WTC11 (cell line): ENCODE results near the gene APOA4. TPM values are rescaled to one million over a fixed set of nuclear protein-coding genes. Genes with fewer than 3 reads are reported as not detected.

Source experiments
- ATAC-seq: fragments of 200-7000 bp; cut with Tn5 transposase; 2 replicates; pipeline ENCODE4 v1.10.0; 2021; ENCODE audit warnings: mild to moderate bottlenecking, moderate library complexity
- CTCF ChIA-PET: fragments of 300-600 bp; sonication (Branson Sonifier 250); formaldehyde crosslinking; loops from one replicate; lab custom pipeline; 2021; ENCODE audit warnings: antibody characterized with exemption; lab: Charles Lee
- POLR2A ChIA-PET: fragments of 350-600 bp; sonication (Branson Sonifier 250); formaldehyde crosslinking; loops from one replicate; lab custom pipeline; 2021; ENCODE audit warnings: antibody characterized with exemption; lab: Charles Lee
- DNase-seq: peaks from one replicate; pipeline ENCODE4 v3.0.0; 2021; ENCODE audit warnings: low spot score
- H3K27ac Mint-ChIP-seq: 2 replicates; pipeline ENCODE4 v1.8.0; 2021; ENCODE audit warnings: mixed read lengths
- H3K27me3 Mint-ChIP-seq: 2 replicates; pipeline ENCODE4 v1.8.0; 2021; ENCODE audit warnings: low read depth, mild to moderate bottlenecking, moderate library complexity, mixed read lengths
- H3K36me3 Mint-ChIP-seq: 2 replicates; pipeline ENCODE4 v1.8.0; 2021; ENCODE audit warnings: mixed read lengths
- H3K4me1 Mint-ChIP-seq: 2 replicates; pipeline ENCODE4 v1.8.0; 2022; ENCODE audit warnings: mixed read lengths
- H3K4me3 Mint-ChIP-seq: 2 replicates; pipeline ENCODE4 v1.8.0; 2021; ENCODE audit warnings: mild to moderate bottlenecking, moderate library complexity, mixed read lengths
- H3K9me3 Mint-ChIP-seq: 2 replicates; pipeline ENCODE4 v1.8.0; 2021; ENCODE audit warnings: mixed read lengths
- CREB1 ChIP-seq: sonication (generic); formaldehyde crosslinking; IDR thresholded peaks from 2 replicates; pipeline ENCODE4 v1.8.0; 2023; ENCODE audit warnings: mild to moderate bottlenecking, missing genetic modification reagents
- ELF4 ChIP-seq: sonication (generic); formaldehyde crosslinking; IDR thresholded peaks from 2 replicates; pipeline ENCODE4 v1.8.1; 2022; ENCODE audit warnings: low read depth, mild to moderate bottlenecking, moderate library complexity, missing genetic modification reagents
- ESRRA ChIP-seq: sonication (generic); formaldehyde crosslinking; IDR thresholded peaks from 2 replicates; pipeline ENCODE4 v1.8.1; 2022; ENCODE audit warnings: mild to moderate bottlenecking, missing genetic modification reagents, borderline replicate concordance
- FOXJ3 ChIP-seq: sonication (generic); formaldehyde crosslinking; IDR thresholded peaks from 2 replicates; pipeline ENCODE4 v1.9.0; 2021; ENCODE audit warnings: missing genetic modification reagents, mild to moderate bottlenecking, borderline replicate concordance
- HMGA2 ChIP-seq: fragments of 250-450 bp; sonication (Bioruptor Pico); IDR thresholded peaks from 2 replicates; pipeline ENCODE4 v1.4.0; 2021; ENCODE audit warnings: mild to moderate bottlenecking, moderate library complexity
- JAZF1 ChIP-seq: fragments of 250-450 bp; sonication (Bioruptor Pico); IDR thresholded peaks from 2 replicates; pipeline ENCODE4 v1.9.0; 2021; ENCODE audit warnings: moderate library complexity, mild to moderate bottlenecking, inconsistent platforms
- MXD4 ChIP-seq: fragments of 250-450 bp; sonication (Bioruptor Pico); IDR thresholded peaks from 2 replicates; pipeline ENCODE4 v1.8.0; 2021; ENCODE audit warnings: mild to moderate bottlenecking, moderate library complexity, borderline replicate concordance
- MYBL2 ChIP-seq: sonication (generic); formaldehyde crosslinking; IDR thresholded peaks from 2 replicates; pipeline ENCODE4 v1.8.1; 2023; ENCODE audit warnings: mild to moderate bottlenecking, moderate library complexity, missing genetic modification reagents
- NFE2L1 ChIP-seq: sonication (generic); formaldehyde crosslinking; IDR thresholded peaks from 2 replicates; pipeline ENCODE4 v1.8.1; 2023; ENCODE audit warnings: missing genetic modification reagents
- NR2C2 ChIP-seq: sonication (generic); formaldehyde crosslinking; IDR thresholded peaks from 2 replicates; pipeline ENCODE4 v1.8.0; 2022; ENCODE audit warnings: mild to moderate bottlenecking, missing genetic modification reagents
- NR3C1 ChIP-seq: sonication (generic); formaldehyde crosslinking; conservative IDR thresholded peaks from 2 replicates; pipeline ENCODE4 v1.8.1; 2023; ENCODE audit warnings: low read depth, mild to moderate bottlenecking, missing genetic modification reagents
- PRRX2 ChIP-seq: fragments of 250-450 bp; sonication (Bioruptor Pico); IDR thresholded peaks from 2 replicates; pipeline ENCODE4 v1.8.0; 2021; ENCODE audit warnings: mild to moderate bottlenecking
- RELA ChIP-seq: sonication (generic); formaldehyde crosslinking; IDR thresholded peaks from 2 replicates; pipeline ENCODE4 v1.8.1; 2022; ENCODE audit warnings: missing genetic modification reagents, mild to moderate bottlenecking, borderline replicate concordance
- SOX15 ChIP-seq: fragments of 250-450 bp; sonication (Bioruptor Pico); IDR thresholded peaks from 2 replicates; pipeline ENCODE4 v1.9.0; 2021; ENCODE audit warnings: mild to moderate bottlenecking
- TEAD1 ChIP-seq: sonication (generic); formaldehyde crosslinking; IDR thresholded peaks from 2 replicates; pipeline ENCODE4 v1.8.0; 2022; ENCODE audit warnings: mild to moderate bottlenecking, missing genetic modification reagents
- TP53 ChIP-seq: sonication (generic); formaldehyde crosslinking; IDR thresholded peaks from 2 replicates; pipeline ENCODE4 v1.8.1; 2023; ENCODE audit warnings: mild to moderate bottlenecking, missing genetic modification reagents
- USF1 ChIP-seq: sonication (generic); formaldehyde crosslinking; IDR thresholded peaks from 2 replicates; pipeline ENCODE4 v1.8.0; 2022; ENCODE audit warnings: mild to moderate bottlenecking, missing genetic modification reagents
- USF2 ChIP-seq: sonication (generic); formaldehyde crosslinking; IDR thresholded peaks from 2 replicates; pipeline ENCODE4 v1.8.1; 2023; ENCODE audit warnings: mild to moderate bottlenecking, missing genetic modification reagents, moderate library complexity
- ZBTB21 ChIP-seq: sonication (generic); formaldehyde crosslinking; IDR thresholded peaks from 2 replicates; pipeline ENCODE4 v1.8.1; 2023; ENCODE audit warnings: mild to moderate bottlenecking, missing genetic modification reagents, borderline replicate concordance
- ZNF138 ChIP-seq: sonication (generic); formaldehyde crosslinking; conservative IDR thresholded peaks from 2 replicates; pipeline ENCODE4 v1.8.1; 2022; ENCODE audit warnings: mild to moderate bottlenecking, moderate library complexity, missing genetic modification reagents
- ZNF232 ChIP-seq: sonication (generic); formaldehyde crosslinking; IDR thresholded peaks from 2 replicates; pipeline ENCODE4 v1.8.0; 2022; ENCODE audit warnings: mild to moderate bottlenecking, missing genetic modification reagents
- ZNF416 ChIP-seq: fragments of 250-450 bp; sonication (Bioruptor Pico); IDR thresholded peaks from 2 replicates; pipeline ENCODE4 v1.9.0; 2021; ENCODE audit warnings: mild to moderate bottlenecking, inconsistent platforms
- ZNF423 ChIP-seq: fragments of 250-450 bp; sonication (Bioruptor Pico); IDR thresholded peaks from 2 replicates; pipeline ENCODE4 v2.1.2; 2022; ENCODE audit warnings: mild to moderate bottlenecking, moderate library complexity
- total RNA-seq: library from RNA; stranded (reverse); gene quantifications from 3 replicates; pipeline ENCODE4 v1.2.3, GENCODE V29; 2021
- TF ChIP-seq, protein P1 (sequence below): sonication (generic); formaldehyde crosslinking; IDR thresholded peaks from 2 replicates; pipeline ENCODE4 v1.8.1; 2023; ENCODE audit warnings: mild to moderate bottlenecking, missing genetic modification reagents, borderline replicate concordance
- TF ChIP-seq, protein P2 (sequence below): sonication (generic); formaldehyde crosslinking; IDR thresholded peaks from 2 replicates; pipeline ENCODE4 v1.8.1; 2022; ENCODE audit warnings: low read depth, missing genetic modification reagents, borderline replicate concordance
- TF ChIP-seq, protein P3 (sequence below): fragments of 250-450 bp; sonication (Bioruptor Pico); IDR thresholded peaks from 2 replicates; pipeline ENCODE4 v1.9.0; 2021; ENCODE audit warnings: mild to moderate bottlenecking
- TF ChIP-seq, protein P4 (sequence below): sonication (generic); formaldehyde crosslinking; conservative IDR thresholded peaks from 2 replicates; pipeline ENCODE4 v1.8.1; 2022; ENCODE audit warnings: mild to moderate bottlenecking, missing genetic modification reagents

The APOA4 gene
- total RNA-seq, 1 experiment from 2014 or later, result not detected

DNA sequence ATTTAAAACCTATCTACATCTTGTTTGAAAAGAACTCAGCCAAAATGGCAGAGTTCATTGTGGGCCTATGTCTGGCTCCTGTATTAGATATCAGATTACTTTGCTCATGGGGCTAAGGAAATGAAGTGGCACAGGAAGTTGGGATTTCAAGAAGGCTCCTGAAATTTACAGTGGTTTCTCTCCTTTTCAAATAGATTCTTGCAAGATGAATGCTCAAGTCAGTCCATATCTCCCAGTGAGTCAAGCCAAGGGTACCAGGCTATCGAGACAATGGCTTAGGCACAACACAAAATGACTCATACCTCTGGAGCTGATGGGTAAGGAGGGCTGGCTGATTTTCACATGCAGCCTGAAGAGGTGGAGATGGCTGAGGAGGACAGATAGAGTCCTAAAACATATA is 38.4 kb upstream of the APOA4 start:
- H3K4me1 Mint-ChIP-seq, result no peaks in the 10 kb centered on the region
- no peak for DNase-seq
- ATAC-seq, result no peak
- no peak overlapping the region for H3K4me3 Mint-ChIP-seq
- no peaks in the 10 kb centered on the region for H3K27me3 Mint-ChIP-seq
- no peak overlapping the region; the same call in 1 of the 2 replicates for H3K27ac Mint-ChIP-seq
- H3K36me3 Mint-ChIP-seq, result peaks cover 41% of the 10 kb centered on the region
- ChIA-PET POLR2A (no interaction called here), CTCF (no interaction called here)
- no peaks in the 10 kb centered on the region for H3K9me3 Mint-ChIP-seq
- TF ChIP-seq NR2C2 (no peak), ZNF416 (CRISPR knock-in tag) (no peak), ZNF232 (CRISPR knock-in tag) (no peak), ZNF138 (CRISPR knock-in tag) (no peak), MXD4 (no peak), USF1 (CRISPR knock-in tag) (no peak), USF2 (CRISPR knock-in tag) (no peak), CREB1 (CRISPR knock-in tag) (no peak), FOXJ3 (CRISPR knock-in tag) (no peak), TEAD1 (CRISPR knock-in tag) (no peak), ZNF423 (CRISPR knock-in tag) (no peak)
- TF ChIP-seq, protein P1, sequence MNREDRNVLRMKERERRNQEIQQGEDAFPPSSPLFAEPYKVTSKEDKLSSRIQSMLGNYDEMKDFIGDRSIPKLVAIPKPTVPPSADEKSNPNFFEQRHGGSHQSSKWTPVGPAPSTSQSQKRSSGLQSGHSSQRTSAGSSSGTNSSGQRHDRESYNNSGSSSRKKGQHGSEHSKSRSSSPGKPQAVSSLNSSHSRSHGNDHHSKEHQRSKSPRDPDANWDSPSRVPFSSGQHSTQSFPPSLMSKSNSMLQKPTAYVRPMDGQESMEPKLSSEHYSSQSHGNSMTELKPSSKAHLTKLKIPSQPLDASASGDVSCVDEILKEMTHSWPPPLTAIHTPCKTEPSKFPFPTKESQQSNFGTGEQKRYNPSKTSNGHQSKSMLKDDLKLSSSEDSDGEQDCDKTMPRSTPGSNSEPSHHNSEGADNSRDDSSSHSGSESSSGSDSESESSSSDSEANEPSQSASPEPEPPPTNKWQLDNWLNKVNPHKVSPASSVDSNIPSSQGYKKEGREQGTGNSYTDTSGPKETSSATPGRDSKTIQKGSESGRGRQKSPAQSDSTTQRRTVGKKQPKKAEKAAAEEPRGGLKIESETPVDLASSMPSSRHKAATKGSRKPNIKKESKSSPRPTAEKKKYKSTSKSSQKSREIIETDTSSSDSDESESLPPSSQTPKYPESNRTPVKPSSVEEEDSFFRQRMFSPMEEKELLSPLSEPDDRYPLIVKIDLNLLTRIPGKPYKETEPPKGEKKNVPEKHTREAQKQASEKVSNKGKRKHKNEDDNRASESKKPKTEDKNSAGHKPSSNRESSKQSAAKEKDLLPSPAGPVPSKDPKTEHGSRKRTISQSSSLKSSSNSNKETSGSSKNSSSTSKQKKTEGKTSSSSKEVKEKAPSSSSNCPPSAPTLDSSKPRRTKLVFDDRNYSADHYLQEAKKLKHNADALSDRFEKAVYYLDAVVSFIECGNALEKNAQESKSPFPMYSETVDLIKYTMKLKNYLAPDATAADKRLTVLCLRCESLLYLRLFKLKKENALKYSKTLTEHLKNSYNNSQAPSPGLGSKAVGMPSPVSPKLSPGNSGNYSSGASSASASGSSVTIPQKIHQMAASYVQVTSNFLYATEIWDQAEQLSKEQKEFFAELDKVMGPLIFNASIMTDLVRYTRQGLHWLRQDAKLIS (CRISPR knock-in tag), result no peak
- TF ChIP-seq, protein P2, sequence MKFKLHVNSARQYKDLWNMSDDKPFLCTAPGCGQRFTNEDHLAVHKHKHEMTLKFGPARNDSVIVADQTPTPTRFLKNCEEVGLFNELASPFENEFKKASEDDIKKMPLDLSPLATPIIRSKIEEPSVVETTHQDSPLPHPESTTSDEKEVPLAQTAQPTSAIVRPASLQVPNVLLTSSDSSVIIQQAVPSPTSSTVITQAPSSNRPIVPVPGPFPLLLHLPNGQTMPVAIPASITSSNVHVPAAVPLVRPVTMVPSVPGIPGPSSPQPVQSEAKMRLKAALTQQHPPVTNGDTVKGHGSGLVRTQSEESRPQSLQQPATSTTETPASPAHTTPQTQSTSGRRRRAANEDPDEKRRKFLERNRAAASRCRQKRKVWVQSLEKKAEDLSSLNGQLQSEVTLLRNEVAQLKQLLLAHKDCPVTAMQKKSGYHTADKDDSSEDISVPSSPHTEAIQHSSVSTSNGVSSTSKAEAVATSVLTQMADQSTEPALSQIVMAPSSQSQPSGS (CRISPR knock-in tag), result no peak
- TF ChIP-seq, protein P3, sequence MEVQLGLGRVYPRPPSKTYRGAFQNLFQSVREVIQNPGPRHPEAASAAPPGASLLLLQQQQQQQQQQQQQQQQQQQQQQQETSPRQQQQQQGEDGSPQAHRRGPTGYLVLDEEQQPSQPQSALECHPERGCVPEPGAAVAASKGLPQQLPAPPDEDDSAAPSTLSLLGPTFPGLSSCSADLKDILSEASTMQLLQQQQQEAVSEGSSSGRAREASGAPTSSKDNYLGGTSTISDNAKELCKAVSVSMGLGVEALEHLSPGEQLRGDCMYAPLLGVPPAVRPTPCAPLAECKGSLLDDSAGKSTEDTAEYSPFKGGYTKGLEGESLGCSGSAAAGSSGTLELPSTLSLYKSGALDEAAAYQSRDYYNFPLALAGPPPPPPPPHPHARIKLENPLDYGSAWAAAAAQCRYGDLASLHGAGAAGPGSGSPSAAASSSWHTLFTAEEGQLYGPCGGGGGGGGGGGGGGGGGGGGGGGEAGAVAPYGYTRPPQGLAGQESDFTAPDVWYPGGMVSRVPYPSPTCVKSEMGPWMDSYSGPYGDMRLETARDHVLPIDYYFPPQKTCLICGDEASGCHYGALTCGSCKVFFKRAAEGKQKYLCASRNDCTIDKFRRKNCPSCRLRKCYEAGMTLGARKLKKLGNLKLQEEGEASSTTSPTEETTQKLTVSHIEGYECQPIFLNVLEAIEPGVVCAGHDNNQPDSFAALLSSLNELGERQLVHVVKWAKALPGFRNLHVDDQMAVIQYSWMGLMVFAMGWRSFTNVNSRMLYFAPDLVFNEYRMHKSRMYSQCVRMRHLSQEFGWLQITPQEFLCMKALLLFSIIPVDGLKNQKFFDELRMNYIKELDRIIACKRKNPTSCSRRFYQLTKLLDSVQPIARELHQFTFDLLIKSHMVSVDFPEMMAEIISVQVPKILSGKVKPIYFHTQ, result no peak

DNA sequence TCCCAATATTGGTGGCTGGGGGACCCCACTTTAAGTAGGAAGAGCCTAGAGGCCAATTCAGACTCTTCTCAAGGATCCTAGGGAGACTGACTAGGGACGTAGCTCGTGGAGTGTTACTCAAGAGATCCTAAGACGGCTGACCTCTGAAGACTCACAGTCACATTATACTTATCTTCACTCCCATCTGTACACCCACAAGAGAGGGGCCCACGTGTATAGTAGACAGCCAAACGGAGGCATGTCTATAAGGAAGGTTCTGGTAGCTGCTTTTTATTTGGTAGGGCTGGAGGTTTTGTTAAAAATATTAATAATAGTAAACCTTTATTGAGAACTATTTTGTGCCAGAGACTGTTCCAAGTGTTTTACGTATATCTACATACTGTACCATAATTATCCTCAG is 37.2 kb upstream of the APOA4 start:
- Mint-ChIP-seq H3K36me3 (peaks cover 42% of the 10 kb centered on the region), H3K27ac (no peak overlapping the region), H3K4me1 (no peaks in the 10 kb centered on the region), H3K9me3 (no peaks in the 10 kb centered on the region), H3K27me3 (no peaks in the 10 kb centered on the region), H3K4me3 (no peak overlapping the region)
- DNase-seq (no peak), ATAC-seq (no peak)
- ChIA-PET POLR2A (no interaction called here), CTCF (interaction anchor here (0.6 kb wide), 1 partner anchor 20 kb away, joined by 3 read pairs; no protein-coding TSS in a partner anchor)
- TF ChIP-seq ZBTB21 (CRISPR knock-in tag) (no peak), HMGA2 (CRISPR knock-in tag) (no peak), USF1 (CRISPR knock-in tag) (no peak), SOX15 (CRISPR knock-in tag) (no peak), ZNF416 (CRISPR knock-in tag) (no peak), ESRRA (CRISPR knock-in tag) (no peak), TP53 (CRISPR knock-in tag) (no peak), MYBL2 (no peak), ELF4 (CRISPR knock-in tag) (no peak), NR2C2 (no peak), JAZF1 (no peak), CREB1 (CRISPR knock-in tag) (no peak), NR3C1 (CRISPR knock-in tag) (no peak), RELA (no peak), PRRX2 (no peak), NFE2L1 (no peak)
- TF ChIP-seq, protein P4, sequence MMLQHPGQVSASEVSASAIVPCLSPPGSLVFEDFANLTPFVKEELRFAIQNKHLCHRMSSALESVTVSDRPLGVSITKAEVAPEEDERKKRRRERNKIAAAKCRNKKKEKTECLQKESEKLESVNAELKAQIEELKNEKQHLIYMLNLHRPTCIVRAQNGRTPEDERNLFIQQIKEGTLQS (CRISPR knock-in tag), result no peak
